ENCODE results near the gene EPN2. TPM values are rescaled to one million over a fixed set of nuclear protein-coding genes. Genes with fewer than 3 reads are reported as not detected.

EPN2 gene
- total and polyA plus RNA-seq, 4 donors = 5.6 to 23.8 (median 12.2) TPM

DNA sequence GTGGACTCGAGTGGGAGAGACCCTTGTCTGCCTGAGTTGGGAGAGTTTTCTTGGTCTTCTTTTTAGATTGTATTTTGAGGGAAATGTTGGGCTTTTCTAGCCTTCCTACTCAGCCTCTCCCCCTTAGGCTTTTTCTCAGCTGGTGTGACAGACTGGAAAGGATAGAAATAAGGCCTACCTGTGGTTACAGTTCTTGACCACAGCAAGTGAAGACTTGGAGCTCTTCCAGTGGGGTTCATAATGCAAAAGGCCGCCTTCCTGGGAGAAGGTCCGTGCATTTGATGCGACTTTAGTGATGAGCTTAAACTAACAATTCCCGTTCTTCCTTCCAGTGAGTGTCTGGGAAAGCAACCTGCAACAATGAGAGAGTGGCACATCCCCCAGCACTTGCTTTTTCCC, 68.6 kb downstream of the EPN2 start:
- no peak overlapping the region for H3K27ac ChIP-seq (ENCODE audit: low read depth in 1 of 2, low read length in 2 of 2)

DNA sequence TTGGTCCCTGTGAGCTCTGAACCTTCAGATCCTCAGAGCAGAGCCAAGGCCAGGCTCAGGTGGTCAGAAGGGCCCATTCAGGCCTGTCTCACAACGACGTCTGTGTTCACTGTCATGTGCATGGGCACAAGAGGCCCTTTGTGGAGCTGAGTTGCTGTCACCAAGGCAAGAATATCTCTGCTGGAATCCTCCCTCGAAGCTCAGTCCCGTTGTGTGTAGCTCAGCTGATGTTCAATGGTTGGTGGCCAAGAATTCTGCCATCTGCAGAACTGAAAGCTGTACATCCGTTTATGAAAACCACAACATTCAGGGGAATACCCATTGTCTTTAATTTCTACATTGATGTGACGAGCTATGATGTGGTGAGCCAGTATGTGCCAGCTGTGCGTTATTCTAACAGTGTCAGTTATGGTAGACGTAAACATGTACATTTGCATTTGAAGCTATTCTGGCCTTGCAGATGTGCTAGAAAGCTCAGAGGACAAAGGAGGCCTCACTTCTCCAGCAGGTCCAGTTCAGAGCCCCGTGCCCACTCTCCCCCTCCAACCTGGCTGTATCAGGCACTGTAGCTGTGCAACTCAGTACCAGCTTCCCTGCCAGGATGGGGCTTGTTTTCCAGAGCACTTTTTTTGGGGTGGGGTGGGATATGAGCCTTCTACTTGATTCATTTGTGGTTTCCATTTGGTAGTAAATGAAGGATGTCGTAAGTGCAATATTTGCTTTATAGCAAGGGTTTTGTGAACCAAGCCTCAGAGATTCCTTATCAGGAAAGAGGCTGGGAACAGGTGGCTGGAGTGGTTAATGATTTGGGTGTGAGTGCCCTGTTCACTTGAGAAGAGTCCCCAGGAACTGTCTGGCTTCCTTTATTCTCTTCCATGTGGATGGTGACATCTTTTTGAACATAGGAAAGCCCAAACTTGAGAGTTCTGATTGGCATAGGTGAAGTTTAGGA, 69.3 kb downstream of the EPN2 start:
- DNase-seq (ENCODE audit: low spot score) = no peak
- Histone ChIP-seq H3K9me3 (ENCODE audit: control insufficient read depth in 4 of 4, low read length in 3 of 4) (no peaks in the 10 kb centered on the region), H3K9ac (ENCODE audit: low read depth in 1 of 2, low read length in 2 of 2) (no peak overlapping the region), H3K4me1 (ENCODE audit: control insufficient read depth in 4 of 4, insufficient read depth in 4 of 4, low read length in 3 of 4) (peaks cover 0 to 8% (median 0%) of the 10 kb centered on the region in 4 donors), H3K4me3 (ENCODE audit: low read depth in 1 of 3, low read length in 3 of 3) (no peak overlapping the region), H3K27me3 (ENCODE audit: control insufficient read depth in 4 of 4, insufficient read depth in 4 of 4, low read length in 3 of 4) (no peaks in the 10 kb centered on the region), H3K27ac (ENCODE audit: low read depth in 1 of 2, low read length in 2 of 2) (no peak overlapping the region), H3K36me3 (ENCODE audit: control insufficient read depth in 4 of 4, insufficient read depth in 3 of 4, low read depth in 1 of 4, low read length in 3 of 4) (peaks cover 0 to 2% (median 0%) of the 10 kb centered on the region in 4 donors)
- 75% methylated on average over 10 of the region's 10 CpGs for WGBS
- no peak for TF ChIP-seq YY1 (IDR thresholded peaks at IDR 0.05)
- TF ChIP-seq HNF4A (conservative IDR thresholded peaks at IDR 0.05) = no peak
- no peak for TF ChIP-seq RXRA (IDR thresholded peaks at IDR 0.05)
- no peak for TF ChIP-seq TAF1 (conservative IDR thresholded peaks at IDR 0.05)
- no peak for TF ChIP-seq SP1 (IDR thresholded peaks at IDR 0.05)
- TF ChIP-seq FOXA1 (IDR thresholded peaks at IDR 0.05) = no peak
- TF ChIP-seq, protein P1, sequence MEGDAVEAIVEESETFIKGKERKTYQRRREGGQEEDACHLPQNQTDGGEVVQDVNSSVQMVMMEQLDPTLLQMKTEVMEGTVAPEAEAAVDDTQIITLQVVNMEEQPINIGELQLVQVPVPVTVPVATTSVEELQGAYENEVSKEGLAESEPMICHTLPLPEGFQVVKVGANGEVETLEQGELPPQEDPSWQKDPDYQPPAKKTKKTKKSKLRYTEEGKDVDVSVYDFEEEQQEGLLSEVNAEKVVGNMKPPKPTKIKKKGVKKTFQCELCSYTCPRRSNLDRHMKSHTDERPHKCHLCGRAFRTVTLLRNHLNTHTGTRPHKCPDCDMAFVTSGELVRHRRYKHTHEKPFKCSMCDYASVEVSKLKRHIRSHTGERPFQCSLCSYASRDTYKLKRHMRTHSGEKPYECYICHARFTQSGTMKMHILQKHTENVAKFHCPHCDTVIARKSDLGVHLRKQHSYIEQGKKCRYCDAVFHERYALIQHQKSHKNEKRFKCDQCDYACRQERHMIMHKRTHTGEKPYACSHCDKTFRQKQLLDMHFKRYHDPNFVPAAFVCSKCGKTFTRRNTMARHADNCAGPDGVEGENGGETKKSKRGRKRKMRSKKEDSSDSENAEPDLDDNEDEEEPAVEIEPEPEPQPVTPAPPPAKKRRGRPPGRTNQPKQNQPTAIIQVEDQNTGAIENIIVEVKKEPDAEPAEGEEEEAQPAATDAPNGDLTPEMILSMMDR (IDR thresholded peaks at IDR 0.05; ENCODE audit: low read depth, low read length, missing input control) = no peak
- TF ChIP-seq RAD21 (IDR thresholded peaks at IDR 0.05) = no peak
- TF ChIP-seq, protein P2, sequence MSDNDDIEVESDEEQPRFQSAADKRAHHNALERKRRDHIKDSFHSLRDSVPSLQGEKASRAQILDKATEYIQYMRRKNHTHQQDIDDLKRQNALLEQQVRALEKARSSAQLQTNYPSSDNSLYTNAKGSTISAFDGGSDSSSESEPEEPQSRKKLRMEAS (IDR thresholded peaks at IDR 0.05) = no peak
- TF ChIP-seq EGR1 (IDR thresholded peaks at IDR 0.05; ENCODE audit: low read depth in 2 of 2) = no peak
- TF ChIP-seq NR2F2 (IDR thresholded peaks at IDR 0.05) = no peak
- TF ChIP-seq HNF4G (IDR thresholded peaks at IDR 0.05) = no peak
- no peak for TF ChIP-seq FOXA2 (IDR thresholded peaks at IDR 0.05)
- TF ChIP-seq, protein P3, sequence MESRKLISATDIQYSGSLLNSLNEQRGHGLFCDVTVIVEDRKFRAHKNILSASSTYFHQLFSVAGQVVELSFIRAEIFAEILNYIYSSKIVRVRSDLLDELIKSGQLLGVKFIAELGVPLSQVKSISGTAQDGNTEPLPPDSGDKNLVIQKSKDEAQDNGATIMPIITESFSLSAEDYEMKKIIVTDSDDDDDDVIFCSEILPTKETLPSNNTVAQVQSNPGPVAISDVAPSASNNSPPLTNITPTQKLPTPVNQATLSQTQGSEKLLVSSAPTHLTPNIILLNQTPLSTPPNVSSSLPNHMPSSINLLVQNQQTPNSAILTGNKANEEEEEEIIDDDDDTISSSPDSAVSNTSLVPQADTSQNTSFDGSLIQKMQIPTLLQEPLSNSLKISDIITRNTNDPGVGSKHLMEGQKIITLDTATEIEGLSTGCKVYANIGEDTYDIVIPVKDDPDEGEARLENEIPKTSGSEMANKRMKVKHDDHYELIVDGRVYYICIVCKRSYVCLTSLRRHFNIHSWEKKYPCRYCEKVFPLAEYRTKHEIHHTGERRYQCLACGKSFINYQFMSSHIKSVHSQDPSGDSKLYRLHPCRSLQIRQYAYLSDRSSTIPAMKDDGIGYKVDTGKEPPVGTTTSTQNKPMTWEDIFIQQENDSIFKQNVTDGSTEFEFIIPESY (IDR thresholded peaks at IDR 0.05) = no peak

More for the DNA sequence above, 68.6 kb downstream of the EPN2 start:
- Histone ChIP-seq H3K9me3 (ENCODE audit: control insufficient read depth in 4 of 4, low read length in 3 of 4) (no peaks in the 10 kb centered on the region), H3K4me1 (ENCODE audit: control insufficient read depth in 4 of 4, insufficient read depth in 4 of 4, low read length in 3 of 4) (peaks cover 0 to 8% (median 0%) of the 10 kb centered on the region in 4 donors), H3K36me3 (ENCODE audit: control insufficient read depth in 4 of 4, insufficient read depth in 3 of 4, low read depth in 1 of 4, low read length in 3 of 4) (peaks cover 0 to 2% (median 0%) of the 10 kb centered on the region in 4 donors), H3K27me3 (ENCODE audit: control insufficient read depth in 4 of 4, insufficient read depth in 4 of 4, low read length in 3 of 4) (no peaks in the 10 kb centered on the region), H3K4me3 (ENCODE audit: low read depth in 1 of 3, low read length in 3 of 3) (no peak overlapping the region), H3K9ac (ENCODE audit: low read depth in 1 of 2, low read length in 2 of 2) (no peak overlapping the region)
- no peak for DNase-seq (ENCODE audit: low spot score)
- 96% methylated on average over 5 of the region's 5 CpGs for WGBS
- TF ChIP-seq, protein P4, sequence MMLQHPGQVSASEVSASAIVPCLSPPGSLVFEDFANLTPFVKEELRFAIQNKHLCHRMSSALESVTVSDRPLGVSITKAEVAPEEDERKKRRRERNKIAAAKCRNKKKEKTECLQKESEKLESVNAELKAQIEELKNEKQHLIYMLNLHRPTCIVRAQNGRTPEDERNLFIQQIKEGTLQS (IDR thresholded peaks at IDR 0.05) = no peak
- no peak for TF ChIP-seq HNF4G (IDR thresholded peaks at IDR 0.05)
- TF ChIP-seq, protein P3 (IDR thresholded peaks at IDR 0.05) = no peak
- no peak for TF ChIP-seq FOXA2 (IDR thresholded peaks at IDR 0.05)
- TF ChIP-seq NR2F2 (IDR thresholded peaks at IDR 0.05) = no peak
- TF ChIP-seq RXRA (IDR thresholded peaks at IDR 0.05) = no peak
- no peak for TF ChIP-seq RAD21 (IDR thresholded peaks at IDR 0.05)
- no peak for TF ChIP-seq GABPA (IDR thresholded peaks at IDR 0.05 in 1 of 2, conservative IDR thresholded peaks at IDR 0.05 in 1 of 2)
- TF ChIP-seq HNF4A (conservative IDR thresholded peaks at IDR 0.05) = no peak
- TF ChIP-seq TAF1 (conservative IDR thresholded peaks at IDR 0.05) = no peak
- TF ChIP-seq, protein P5, sequence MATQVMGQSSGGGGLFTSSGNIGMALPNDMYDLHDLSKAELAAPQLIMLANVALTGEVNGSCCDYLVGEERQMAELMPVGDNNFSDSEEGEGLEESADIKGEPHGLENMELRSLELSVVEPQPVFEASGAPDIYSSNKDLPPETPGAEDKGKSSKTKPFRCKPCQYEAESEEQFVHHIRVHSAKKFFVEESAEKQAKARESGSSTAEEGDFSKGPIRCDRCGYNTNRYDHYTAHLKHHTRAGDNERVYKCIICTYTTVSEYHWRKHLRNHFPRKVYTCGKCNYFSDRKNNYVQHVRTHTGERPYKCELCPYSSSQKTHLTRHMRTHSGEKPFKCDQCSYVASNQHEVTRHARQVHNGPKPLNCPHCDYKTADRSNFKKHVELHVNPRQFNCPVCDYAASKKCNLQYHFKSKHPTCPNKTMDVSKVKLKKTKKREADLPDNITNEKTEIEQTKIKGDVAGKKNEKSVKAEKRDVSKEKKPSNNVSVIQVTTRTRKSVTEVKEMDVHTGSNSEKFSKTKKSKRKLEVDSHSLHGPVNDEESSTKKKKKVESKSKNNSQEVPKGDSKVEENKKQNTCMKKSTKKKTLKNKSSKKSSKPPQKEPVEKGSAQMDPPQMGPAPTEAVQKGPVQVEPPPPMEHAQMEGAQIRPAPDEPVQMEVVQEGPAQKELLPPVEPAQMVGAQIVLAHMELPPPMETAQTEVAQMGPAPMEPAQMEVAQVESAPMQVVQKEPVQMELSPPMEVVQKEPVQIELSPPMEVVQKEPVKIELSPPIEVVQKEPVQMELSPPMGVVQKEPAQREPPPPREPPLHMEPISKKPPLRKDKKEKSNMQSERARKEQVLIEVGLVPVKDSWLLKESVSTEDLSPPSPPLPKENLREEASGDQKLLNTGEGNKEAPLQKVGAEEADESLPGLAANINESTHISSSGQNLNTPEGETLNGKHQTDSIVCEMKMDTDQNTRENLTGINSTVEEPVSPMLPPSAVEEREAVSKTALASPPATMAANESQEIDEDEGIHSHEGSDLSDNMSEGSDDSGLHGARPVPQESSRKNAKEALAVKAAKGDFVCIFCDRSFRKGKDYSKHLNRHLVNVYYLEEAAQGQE (IDR thresholded peaks at IDR 0.05) = no peak

All from liver (tissue), 9 donors.